Testis (tissue), 3 donors: ENCODE results near the gene ME3. TPM values are rescaled to one million over a fixed set of nuclear protein-coding genes. Genes with fewer than 3 reads are reported as not detected.
A peak's percentile ranks its signal among the peaks of the same experiment; 100 is the strongest.
"Not testable (repeated sequence)": the region's sequence is repeated elsewhere in the genome, so short reads cannot be mapped to it uniquely, and the experiment has no call there.

ENCODE experiments used
- DNase-seq: peaks from one replicate; pipeline ENCODE4 v3.0.0-alpha.2; 2019
- H3K27ac ChIP-seq, 2 donors: fragments of 200-600 bp; sonication (generic); one replicate each; pipeline ENCODE4 v1.5.1; 2019
- H3K27me3 ChIP-seq: fragments of 200-600 bp; sonication (generic); one replicate; pipeline ENCODE4 v1.5.1; 2019
- H3K36me3 ChIP-seq: fragments of 200-600 bp; sonication (generic); one replicate; pipeline ENCODE4 v1.5.1; 2017; ENCODE audit warnings: low read depth; ENCODE audit errors: missing control alignments
- H3K4me1 ChIP-seq: fragments of 200-600 bp; sonication (generic); one replicate; pipeline ENCODE4 v1.5.1; 2019
- H3K4me3 ChIP-seq, 2 donors: fragments of 200-600 bp; sonication (generic); one replicate each; pipeline ENCODE4 v1.5.1; 2017 to 2019
- H3K9me3 ChIP-seq: fragments of 200-600 bp; sonication (generic); one replicate; pipeline ENCODE4 v1.5.1; 2017
- POLR2A ChIP-seq: fragments of 450-650 bp; IDR thresholded peaks from one replicate; pipeline ENCODE4 v1.6.1; 2017; ENCODE audit warnings: antibody characterized with exemption, mild to moderate bottlenecking, moderate library complexity
- WGBS, 2 donors: methylation state at CpG; one replicate each; pipeline ENCODE4 v1.1.5; 2018; 5-methylcytosine and 5-hydroxymethylcytosine counted together
- intact Hi-C: fragments of 100-400 bp; cut with DNase I; formaldehyde crosslinking; loops from one replicate; pipeline ENCODE4 v1.15.1; 2023; ENCODE audit warnings: low total_unique reads
- polyA plus RNA-seq: library from polyadenylated mRNA; stranded (reverse); fragments of 350-450 nt; fragmentation: Illumina TruSeq; extraction: RNeasy Lipid Tissue Mini Kit (QIAGEN cat#74804); gene quantifications from one replicate; pipeline ENCODE4 v1.2.3, GENCODE V29; 2014; ENCODE audit warnings: low read depth, low replicate concordance; ENCODE audit not compliant: insufficient read depth
- total RNA-seq, 2 donors: library from RNA; depleted of rRNA; stranded (reverse); fragments of >200 nt; gene quantifications; one replicate each; pipeline ENCODE4 v1.2.3, GENCODE V29; 2016
- TF ChIP-seq, protein P1 (sequence below), 3 experiments: fragments of 450-650 bp in 2 of 3; fragments of 200-600 bp in 1 of 3; sonication (generic) in 1 of 3; IDR thresholded peaks; one replicate each; pipeline ENCODE4 v1.5.1; 2016 to 2019; ENCODE audit warnings: antibody characterized with exemption in 3 of 3, mild to moderate bottlenecking in 2 of 3, moderate library complexity in 1 of 3

ME3 gene
- total and polyA plus RNA-seq, 3 donors from 2014 or later, result 26.7 to 170 (median 115) TPM

DNA sequence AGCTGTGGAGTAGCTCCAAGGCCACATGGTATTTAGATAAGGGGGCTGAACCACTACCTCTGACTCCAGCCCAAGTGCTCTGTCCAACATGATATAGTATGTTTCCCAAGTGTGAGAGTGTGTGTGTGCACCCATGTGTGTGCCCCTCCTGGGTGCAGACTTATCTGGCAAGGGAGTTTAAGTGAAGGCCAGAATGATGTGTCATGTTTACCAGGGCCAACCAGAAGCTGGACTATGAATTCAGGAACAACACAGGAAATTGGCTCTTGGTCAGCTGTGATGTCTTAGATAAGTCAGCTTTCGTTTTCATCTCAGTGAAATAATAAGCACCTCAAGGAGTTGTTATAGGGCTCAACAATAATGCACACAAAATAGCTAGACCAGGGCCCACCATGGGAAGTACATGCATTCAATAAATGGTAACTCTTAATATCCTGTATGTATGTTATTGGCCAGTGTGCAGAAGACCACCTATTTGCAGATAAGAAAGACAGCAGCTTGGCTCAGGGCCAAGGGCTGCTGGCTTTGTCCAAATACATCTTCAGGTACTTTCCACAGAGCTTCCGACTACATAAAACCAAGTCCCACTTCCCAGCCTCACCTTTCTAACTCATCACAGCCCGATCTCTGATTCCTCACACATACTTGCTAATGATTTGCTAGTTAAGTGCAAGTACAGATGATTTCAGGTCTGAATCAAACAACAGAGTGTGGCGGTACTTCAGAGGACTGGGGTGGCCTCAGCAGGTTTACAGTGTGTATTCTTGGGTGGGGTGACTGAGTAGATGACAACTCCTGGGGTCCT is 120.9 kb downstream of the ME3 start:
- TF ChIP-seq POLR2A, result no peak
- TF ChIP-seq, protein P1, sequence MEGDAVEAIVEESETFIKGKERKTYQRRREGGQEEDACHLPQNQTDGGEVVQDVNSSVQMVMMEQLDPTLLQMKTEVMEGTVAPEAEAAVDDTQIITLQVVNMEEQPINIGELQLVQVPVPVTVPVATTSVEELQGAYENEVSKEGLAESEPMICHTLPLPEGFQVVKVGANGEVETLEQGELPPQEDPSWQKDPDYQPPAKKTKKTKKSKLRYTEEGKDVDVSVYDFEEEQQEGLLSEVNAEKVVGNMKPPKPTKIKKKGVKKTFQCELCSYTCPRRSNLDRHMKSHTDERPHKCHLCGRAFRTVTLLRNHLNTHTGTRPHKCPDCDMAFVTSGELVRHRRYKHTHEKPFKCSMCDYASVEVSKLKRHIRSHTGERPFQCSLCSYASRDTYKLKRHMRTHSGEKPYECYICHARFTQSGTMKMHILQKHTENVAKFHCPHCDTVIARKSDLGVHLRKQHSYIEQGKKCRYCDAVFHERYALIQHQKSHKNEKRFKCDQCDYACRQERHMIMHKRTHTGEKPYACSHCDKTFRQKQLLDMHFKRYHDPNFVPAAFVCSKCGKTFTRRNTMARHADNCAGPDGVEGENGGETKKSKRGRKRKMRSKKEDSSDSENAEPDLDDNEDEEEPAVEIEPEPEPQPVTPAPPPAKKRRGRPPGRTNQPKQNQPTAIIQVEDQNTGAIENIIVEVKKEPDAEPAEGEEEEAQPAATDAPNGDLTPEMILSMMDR (IDR thresholded peaks at IDR 0.05), result no peak
- 73% methylated on average over 4 of the region's 4 CpGs for WGBS, 2 donors
- peaks cover 46% of the 10 kb centered on the region for H3K4me1 ChIP-seq
- no peaks in the 10 kb centered on the region for H3K27me3 ChIP-seq
- H3K4me3 ChIP-seq, result no peak overlapping the region
- peak overlapping the region; percentile 35 to 84 for H3K27ac ChIP-seq
- no peaks in the 10 kb centered on the region for H3K36me3 ChIP-seq
- DNase-seq, result no peak
- intact Hi-C loops, result no loop called here
- H3K9me3 ChIP-seq, result no peaks in the 10 kb centered on the region

DNA sequence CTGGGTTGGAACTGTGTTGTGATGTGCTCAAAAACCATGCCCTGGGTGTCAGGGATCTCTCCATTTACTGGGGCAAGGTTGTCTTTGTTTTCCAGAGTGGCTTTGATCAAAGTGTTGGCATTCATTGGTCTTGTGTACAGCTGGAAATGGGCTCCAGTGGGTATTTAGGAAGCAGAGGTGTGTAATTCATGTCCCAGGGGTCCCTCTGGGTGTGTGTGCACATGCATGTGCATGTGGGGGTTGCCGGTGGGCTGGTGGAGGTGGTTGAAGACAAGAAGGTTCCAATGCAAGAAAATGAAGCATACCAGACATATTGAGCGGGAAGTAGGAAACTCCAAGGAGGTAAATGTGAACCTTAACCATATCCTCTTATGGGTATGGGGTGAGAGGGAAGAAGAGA is 121.7 kb downstream of the ME3 start:
- H3K27ac ChIP-seq, result peak overlapping the region; percentile 4 to 84
- TF ChIP-seq, protein P1 (IDR thresholded peaks at IDR 0.05), result no peak
- TF ChIP-seq POLR2A, result no peak

DNA sequence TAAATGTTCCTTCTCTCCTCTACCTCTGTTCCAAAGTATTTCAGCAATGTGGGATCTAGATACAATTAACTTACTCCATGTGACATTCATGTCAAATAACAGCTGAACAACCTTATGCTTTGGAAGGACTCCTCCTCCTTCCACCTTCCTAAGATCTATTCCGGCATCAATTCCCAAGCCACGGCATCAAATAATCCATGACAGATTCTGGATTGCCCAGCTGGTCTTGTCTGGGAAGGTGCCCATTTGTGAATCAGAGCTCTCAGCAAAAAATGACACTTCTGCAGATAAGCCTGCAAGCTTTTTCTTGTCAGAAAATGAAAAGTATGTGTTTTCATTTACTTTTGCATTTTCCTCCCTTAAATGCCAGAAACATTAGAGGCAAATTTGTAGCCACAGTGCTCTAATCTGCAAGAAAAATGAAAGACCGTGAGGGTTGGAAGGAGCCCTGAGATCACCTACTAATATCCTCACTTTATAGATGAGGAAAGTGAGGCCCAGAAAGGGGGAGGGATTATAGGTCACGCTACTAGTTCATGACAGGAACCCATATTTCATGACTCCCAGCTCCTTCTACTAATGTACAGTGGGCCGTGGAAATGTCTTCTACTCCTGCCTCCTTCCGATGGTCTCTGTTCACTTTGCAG is 124.0 kb downstream of the ME3 start:
- no peak for TF ChIP-seq POLR2A
- TF ChIP-seq, protein P1 (IDR thresholded peaks at IDR 0.05), result no peak
- peak; percentile 39 for DNase-seq
- Histone ChIP-seq H3K27ac (peak overlapping the region; percentile 71 to 84), H3K36me3 (no peaks in the 10 kb centered on the region), H3K9me3 (no peaks in the 10 kb centered on the region), H3K27me3 (no peaks in the 10 kb centered on the region), H3K4me1 (peaks cover 46% of the 10 kb centered on the region), H3K4me3 (no peak overlapping the region)
- intact Hi-C loops, result no loop called here
- WGBS, 2 donors, result 44 to 45% methylated on average over 6 of the region's 6 CpGs

More for the DNA sequence above, 121.7 kb downstream of the ME3 start:
- DNase-seq, result no peak
- 91 to 96% methylated on average over 2 of the region's 2 CpGs for WGBS, 2 donors
- peaks cover 46% of the 10 kb centered on the region for H3K4me1 ChIP-seq
- no peak overlapping the region for H3K4me3 ChIP-seq
- H3K36me3 ChIP-seq, result no peaks in the 10 kb centered on the region
- no peaks in the 10 kb centered on the region for H3K27me3 ChIP-seq
- intact Hi-C loops, result no loop called here
- H3K9me3 ChIP-seq, result no peaks in the 10 kb centered on the region

DNA sequence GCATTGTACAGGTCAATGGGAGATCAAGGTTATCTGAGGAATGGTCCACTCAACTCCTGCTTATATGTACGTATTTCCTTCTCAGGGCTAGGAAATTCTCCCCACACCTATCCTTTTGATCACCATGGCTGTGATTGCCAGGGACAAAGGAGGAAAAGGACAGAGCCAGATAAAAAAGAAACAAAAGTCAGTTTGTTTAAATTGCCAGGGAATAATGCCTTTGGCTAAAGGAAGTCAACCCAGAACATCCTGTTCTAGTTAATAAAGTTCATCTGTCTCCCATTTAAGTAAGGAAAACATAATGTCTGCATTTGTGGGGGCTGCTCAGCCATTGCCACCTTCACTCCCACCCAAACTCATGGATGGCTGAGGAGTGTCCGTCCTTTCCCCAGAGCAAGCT is 124.7 kb downstream of the ME3 start:
- H3K4me3 ChIP-seq, result no peak overlapping the region
- no peak for DNase-seq
- WGBS, 2 donors, result 27 to 28% methylated on average over 2 of the region's 2 CpGs
- H3K9me3 ChIP-seq, result no peaks in the 10 kb centered on the region
- no peaks in the 10 kb centered on the region for H3K27me3 ChIP-seq
- H3K27ac ChIP-seq, result peak overlapping the region; percentile 71 to 84
- H3K36me3 ChIP-seq, result no peaks in the 10 kb centered on the region
- intact Hi-C loops, result no loop called here
- H3K4me1 ChIP-seq, result peaks cover 46% of the 10 kb centered on the region
- TF ChIP-seq POLR2A, result no peak
- TF ChIP-seq, protein P1 (IDR thresholded peaks at IDR 0.05), result no peak

DNA sequence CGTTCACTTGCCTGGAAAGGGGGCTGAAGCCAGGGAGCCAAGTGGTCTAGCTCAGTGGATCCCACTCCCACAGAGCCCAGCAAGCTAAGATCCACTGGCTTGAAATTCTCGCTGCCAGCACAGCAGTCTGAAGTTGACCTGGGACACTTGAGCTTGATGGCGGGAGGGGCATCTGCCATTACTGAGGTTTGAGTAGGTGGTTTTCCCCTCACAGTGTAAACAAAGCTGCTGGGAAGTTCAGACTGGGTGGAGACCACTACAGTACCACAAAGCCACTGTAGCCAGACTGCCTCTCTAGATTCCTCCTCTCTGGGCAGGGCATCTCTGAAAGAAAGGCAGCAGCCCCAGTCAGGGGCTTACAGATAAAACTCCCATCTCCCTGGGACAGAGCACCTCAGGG is 131.1 kb downstream of the ME3 start:
- H3K27ac ChIP-seq, DNase-seq, H3K36me3 ChIP-seq, H3K4me1 ChIP-seq, intact Hi-C loops, H3K4me3 ChIP-seq, H3K27me3 ChIP-seq, H3K9me3 ChIP-seq: not testable (repeated sequence)
- WGBS, 2 donors, result 94 to 95% methylated on average over 3 of the region's 3 CpGs
